SK-N-SH treated with all-trans-retinoic acid at 6 μM for 48 hours (cell line): Measurements from ENCODE around the gene CGNL1.

Source experiments
- ATAC-seq: fragments of 200-7000 bp; cut with Tn5 transposase; 3 replicates; pipeline ENCODE4 v1.9.1; 2020; ENCODE audit warnings: mild to moderate bottlenecking, moderate library complexity
- ARNTL ChIP-seq: fragments of 450-650 bp; formaldehyde crosslinking; IDR thresholded peaks from 2 replicates; pipeline ENCODE4 v1.5.0; 2020; ENCODE audit warnings: low read depth, mild to moderate bottlenecking, moderate library complexity, borderline replicate concordance
- BACH2 ChIP-seq: fragments of 250-450 bp; sonication (Bioruptor Pico); IDR thresholded peaks from 2 replicates; pipeline ENCODE4 v1.9.0; 2021; ENCODE audit warnings: mild to moderate bottlenecking, borderline replicate concordance
- CREB5 ChIP-seq: fragments of 250-450 bp; sonication (Bioruptor Pico); IDR thresholded peaks from 2 replicates; pipeline ENCODE4 v1.5.1; 2020; ENCODE audit warnings: low read depth, mild to moderate bottlenecking, moderate library complexity
- CSDC2 ChIP-seq: fragments of 250-450 bp; sonication (Bioruptor Pico); IDR thresholded peaks from 2 replicates; pipeline ENCODE4 v1.5.0; 2020; ENCODE audit warnings: mild to moderate bottlenecking, moderate library complexity
- CSRNP3 ChIP-seq: fragments of 250-450 bp; sonication (Bioruptor Pico); IDR thresholded peaks from 2 replicates; pipeline ENCODE4 v1.5.1; 2021; ENCODE audit warnings: mild to moderate bottlenecking, moderate library complexity
- ESRRG ChIP-seq: fragments of 250-450 bp; sonication (Bioruptor Pico); IDR thresholded peaks from 2 replicates; pipeline ENCODE4 v1.6.1; 2021; ENCODE audit warnings: mild to moderate bottlenecking
- GLIS3 ChIP-seq: fragments of 250-450 bp; sonication (Bioruptor Pico); IDR thresholded peaks from 2 replicates; pipeline ENCODE4 v1.5.0; 2020; ENCODE audit warnings: mild to moderate bottlenecking, moderate library complexity
- ISL1 ChIP-seq: fragments of 250-450 bp; sonication (Bioruptor Pico); IDR thresholded peaks from 2 replicates; pipeline ENCODE4 v2.1.2; 2022; ENCODE audit warnings: mild to moderate bottlenecking, moderate library complexity
- OSR1 ChIP-seq: fragments of 250-450 bp; sonication (Bioruptor Pico); IDR thresholded peaks from 2 replicates; pipeline ENCODE4 v1.8.0; 2022; ENCODE audit warnings: moderate library complexity, mild to moderate bottlenecking, inconsistent platforms
- PATZ1 ChIP-seq: fragments of 250-450 bp; sonication (Bioruptor Pico); IDR thresholded peaks from 2 replicates; pipeline ENCODE4 v1.8.0; 2020; ENCODE audit warnings: mild to moderate bottlenecking, moderate library complexity, borderline replicate concordance
- POU6F1 ChIP-seq: fragments of 250-450 bp; sonication (Bioruptor Pico); IDR thresholded peaks from 2 replicates; pipeline ENCODE4 v1.8.0; 2021; ENCODE audit warnings: low read depth, mild to moderate bottlenecking, moderate library complexity, borderline replicate concordance
- PPARA ChIP-seq: fragments of 250-450 bp; sonication (Bioruptor Pico); IDR thresholded peaks from 2 replicates; pipeline ENCODE4 v1.5.0; 2020; ENCODE audit warnings: mild to moderate bottlenecking, borderline replicate concordance
- SNAI2 ChIP-seq: fragments of 250-450 bp; sonication (Bioruptor Pico); IDR thresholded peaks from 2 replicates; pipeline ENCODE4 v1.5.0; 2020; ENCODE audit warnings: mild to moderate bottlenecking, moderate library complexity
- TCF4 ChIP-seq: fragments of 250-450 bp; sonication (Bioruptor Pico); IDR thresholded peaks from 2 replicates; pipeline ENCODE4 v1.8.0; 2021; ENCODE audit warnings: mild to moderate bottlenecking, moderate library complexity, borderline replicate concordance
- TOX ChIP-seq: fragments of 250-450 bp; sonication (Bioruptor Pico); IDR thresholded peaks from 2 replicates; pipeline ENCODE4 v1.8.0; 2021; ENCODE audit warnings: mild to moderate bottlenecking, moderate library complexity, borderline replicate concordance
- TSHZ2 ChIP-seq: fragments of 250-450 bp; sonication (Bioruptor Pico); IDR thresholded peaks from 2 replicates; pipeline ENCODE4 v1.5.0; 2020; ENCODE audit warnings: mild to moderate bottlenecking, moderate library complexity
- ZFP3 ChIP-seq: fragments of 250-450 bp; sonication (Bioruptor Pico); IDR thresholded peaks from 2 replicates; pipeline ENCODE4 v1.5.0; 2020; ENCODE audit warnings: mild to moderate bottlenecking, moderate library complexity
- ZFP30 ChIP-seq: fragments of 450-650 bp; formaldehyde crosslinking; IDR thresholded peaks from 2 replicates; pipeline ENCODE4 v1.5.0; 2022; ENCODE audit warnings: mild to moderate bottlenecking, moderate library complexity
- ZNF565 ChIP-seq: fragments of 450-650 bp; formaldehyde crosslinking; conservative IDR thresholded peaks from 2 replicates; pipeline ENCODE4 v1.5.0; 2020; ENCODE audit warnings: low read depth, mild to moderate bottlenecking, moderate library complexity
- ZNF70 ChIP-seq: fragments of 450-650 bp; formaldehyde crosslinking; IDR thresholded peaks from 2 replicates; pipeline ENCODE4 v1.5.0; 2020; ENCODE audit warnings: mild to moderate bottlenecking, moderate library complexity
- ZNF8 ChIP-seq: fragments of 450-650 bp; formaldehyde crosslinking; IDR thresholded peaks from 2 replicates; pipeline ENCODE4 v1.5.0; 2020; ENCODE audit warnings: mild to moderate bottlenecking, moderate library complexity

Gene CGNL1

GRCh38 chr15:57521503-57521902 lies 145.2 kb downstream of the CGNL1 start:
- ATAC-seq, result no peak

GRCh38 chr15:57522148-57522547 lies 145.8 kb downstream of the CGNL1 start:
- TF ChIP-seq SNAI2 (CRISPR knock-in tag), result no peak
- TF ChIP-seq TSHZ2 (CRISPR knock-in tag), result no peak
- no peak for TF ChIP-seq ISL1 (CRISPR knock-in tag)
- no peak for TF ChIP-seq ZNF70 (CRISPR knock-in tag)
- no peak for ATAC-seq

More at GRCh38 chr15:57521503-57521902, 145.2 kb downstream of the CGNL1 start:
- no peak for TF ChIP-seq TCF4
- TF ChIP-seq CREB5 (CRISPR knock-in tag), result no peak
- TF ChIP-seq CSDC2, result no peak
- TF ChIP-seq, all 23 proteins: peak for 0

- no peak for TF ChIP-seq ZNF8
- no peak for TF ChIP-seq ZNF70 (CRISPR knock-in tag)
- ATAC-seq, result no peak
These were observed 149.3 kb downstream of the CGNL1 start for GRCh38 chr15:57525581-57525980.

- no peak for TF ChIP-seq ZNF565 (CRISPR knock-in tag)
- TF ChIP-seq OSR1 (CRISPR knock-in tag), result no peak
- no peak for TF ChIP-seq ESRRG (CRISPR knock-in tag)
- TF ChIP-seq TCF4, result no peak
- no peak for TF ChIP-seq TOX (CRISPR knock-in tag)
- no peak for TF ChIP-seq ZFP30 (CRISPR knock-in tag)
- no peak for TF ChIP-seq POU6F1 (CRISPR knock-in tag)
- TF ChIP-seq BACH2, result no peak
- no peak for TF ChIP-seq CSRNP3
- no peak for TF ChIP-seq ZFP3 (CRISPR knock-in tag)
- TF ChIP-seq, all 23 proteins: peak for 0
- ATAC-seq, result no peak
These were observed 149.8 kb downstream of the CGNL1 start for GRCh38 chr15:57526076-57526475.

GRCh38 chr15:57526615-57527014 lies 150.3 kb downstream of the CGNL1 start:
- TF ChIP-seq GLIS3 (CRISPR knock-in tag) (no peak), ARNTL (CRISPR knock-in tag) (no peak)
- ATAC-seq, result no peak

GRCh38 chr15:57527382-57528091 lies 151.2 kb downstream of the CGNL1 start:
- peak; percentile 89 for ATAC-seq
- no peak for TF ChIP-seq SNAI2 (CRISPR knock-in tag)
- TF ChIP-seq ISL1 (CRISPR knock-in tag), result no peak
- TF ChIP-seq TOX (CRISPR knock-in tag), result no peak
- no peak for TF ChIP-seq POU6F1 (CRISPR knock-in tag)
- no peak for TF ChIP-seq PATZ1
- TF ChIP-seq PPARA (CRISPR knock-in tag), result no peak
- no peak for TF ChIP-seq ZNF8
